Left ventricle myocardium inferior (tissue), 1 donor: ENCODE measurements around the gene ZNF44. TPM values are rescaled to one million over a fixed set of nuclear protein-coding genes. Genes with fewer than 3 reads are reported as not detected.

Experiments
- DNase-seq: peaks from one replicate; pipeline ENCODE4 v3.0.0-alpha.2; 2020
- H3K27ac ChIP-seq: fragments of 200-600 bp; replicated peaks from 2 replicates; pipeline ENCODE4 v1.8.0; 2021
- H3K27me3 ChIP-seq: fragments of 200-600 bp; 2 replicates; pipeline ENCODE4 v1.8.0; 2021; ENCODE audit warnings: low read depth
- H3K36me3 ChIP-seq: fragments of 200-600 bp; 2 replicates; pipeline ENCODE4 v1.8.0; 2021
- H3K4me1 ChIP-seq: fragments of 200-600 bp; 2 replicates; pipeline ENCODE4 v1.8.0; 2021
- H3K4me3 ChIP-seq: fragments of 200-600 bp; 2 replicates; pipeline ENCODE4 v1.8.0; 2021; ENCODE audit warnings: mild to moderate bottlenecking, moderate library complexity
- H3K9me3 ChIP-seq: fragments of 200-600 bp; replicated peaks from 2 replicates; pipeline ENCODE4 v1.8.0; 2021
- intact Hi-C: fragments of 100-400 bp; cut with micrococcal nuclease; formaldehyde crosslinking; loops from one replicate; pipeline ENCODE4 v1.11.0; 2022
- total RNA-seq: library from RNA; stranded (reverse); fragmentation: NEBNext Ultra II Directional; extraction: Animal tissue kit (Norgen Biotek cat#: 25700); gene quantifications from one replicate; pipeline ENCODE4 v1.2.1, GENCODE V29; 2021
- TF ChIP-seq, protein P1 (sequence below): fragments of 200-600 bp; IDR thresholded peaks from 2 replicates; pipeline ENCODE4 v1.8.0; 2021; ENCODE audit warnings: antibody characterized with exemption, mild to moderate bottlenecking, borderline replicate concordance
- donor health status: DM: no; HTN: yes; CAD: no; lungs with severe emphysema.

ZNF44 gene
- total RNA-seq, 1 donor from 2014 or later = 7.8 TPM

DNA sequence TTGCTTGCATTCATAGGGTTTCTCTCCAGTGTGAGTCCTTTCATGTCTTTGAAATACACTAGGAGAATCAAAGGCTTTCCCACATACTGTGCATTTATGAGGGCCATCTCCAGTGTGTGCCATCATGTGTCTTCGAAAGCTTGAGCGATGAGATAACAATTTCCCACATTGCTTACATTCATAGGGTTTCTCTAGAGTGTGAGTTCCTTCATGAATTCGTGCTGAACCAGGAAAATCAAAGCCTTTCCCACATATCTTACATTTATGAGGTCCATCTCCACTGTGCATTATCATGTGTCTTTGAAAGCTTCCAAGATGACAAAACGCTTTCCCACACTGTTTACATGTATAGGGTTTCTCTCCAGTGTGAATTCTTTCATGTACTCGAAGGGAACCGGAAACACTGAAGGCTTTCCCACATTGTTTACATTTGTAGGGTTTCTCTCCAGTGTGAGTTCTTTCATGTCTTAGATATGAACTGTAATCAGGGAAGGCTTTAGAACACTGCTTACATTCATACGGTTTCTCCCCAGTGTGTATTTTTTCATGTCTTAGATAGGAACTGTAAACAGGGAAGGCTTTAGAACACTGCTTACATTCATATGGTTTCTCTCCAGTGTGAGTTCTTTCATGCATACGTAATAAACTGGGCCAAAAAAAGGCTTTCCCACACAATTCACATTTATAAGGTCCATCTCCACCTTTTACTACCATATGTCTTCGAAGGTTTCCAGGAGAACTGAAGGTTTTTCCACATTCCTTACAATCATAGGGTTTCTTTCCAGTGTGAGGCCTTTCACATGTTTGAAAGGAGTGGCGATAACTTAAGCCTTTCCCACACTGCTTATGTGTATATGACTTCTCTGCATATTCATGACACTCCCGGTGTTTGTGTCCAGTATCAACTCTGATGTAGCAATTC, 21.4 kb downstream of the ZNF44 start:
- Histone ChIP-seq H3K9me3 (peaks cover 100% of the 10 kb centered on the region), H3K27ac (no peak overlapping the region), H3K4me3 (no peak overlapping the region), H3K27me3 (no peaks in the 10 kb centered on the region), H3K4me1 (peaks cover 1% of the 10 kb centered on the region), H3K36me3 (peaks cover 96% of the 10 kb centered on the region)
- TF ChIP-seq, protein P1, sequence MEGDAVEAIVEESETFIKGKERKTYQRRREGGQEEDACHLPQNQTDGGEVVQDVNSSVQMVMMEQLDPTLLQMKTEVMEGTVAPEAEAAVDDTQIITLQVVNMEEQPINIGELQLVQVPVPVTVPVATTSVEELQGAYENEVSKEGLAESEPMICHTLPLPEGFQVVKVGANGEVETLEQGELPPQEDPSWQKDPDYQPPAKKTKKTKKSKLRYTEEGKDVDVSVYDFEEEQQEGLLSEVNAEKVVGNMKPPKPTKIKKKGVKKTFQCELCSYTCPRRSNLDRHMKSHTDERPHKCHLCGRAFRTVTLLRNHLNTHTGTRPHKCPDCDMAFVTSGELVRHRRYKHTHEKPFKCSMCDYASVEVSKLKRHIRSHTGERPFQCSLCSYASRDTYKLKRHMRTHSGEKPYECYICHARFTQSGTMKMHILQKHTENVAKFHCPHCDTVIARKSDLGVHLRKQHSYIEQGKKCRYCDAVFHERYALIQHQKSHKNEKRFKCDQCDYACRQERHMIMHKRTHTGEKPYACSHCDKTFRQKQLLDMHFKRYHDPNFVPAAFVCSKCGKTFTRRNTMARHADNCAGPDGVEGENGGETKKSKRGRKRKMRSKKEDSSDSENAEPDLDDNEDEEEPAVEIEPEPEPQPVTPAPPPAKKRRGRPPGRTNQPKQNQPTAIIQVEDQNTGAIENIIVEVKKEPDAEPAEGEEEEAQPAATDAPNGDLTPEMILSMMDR = no peak
- intact Hi-C loops = no loop called here
- no peak for DNase-seq

DNA sequence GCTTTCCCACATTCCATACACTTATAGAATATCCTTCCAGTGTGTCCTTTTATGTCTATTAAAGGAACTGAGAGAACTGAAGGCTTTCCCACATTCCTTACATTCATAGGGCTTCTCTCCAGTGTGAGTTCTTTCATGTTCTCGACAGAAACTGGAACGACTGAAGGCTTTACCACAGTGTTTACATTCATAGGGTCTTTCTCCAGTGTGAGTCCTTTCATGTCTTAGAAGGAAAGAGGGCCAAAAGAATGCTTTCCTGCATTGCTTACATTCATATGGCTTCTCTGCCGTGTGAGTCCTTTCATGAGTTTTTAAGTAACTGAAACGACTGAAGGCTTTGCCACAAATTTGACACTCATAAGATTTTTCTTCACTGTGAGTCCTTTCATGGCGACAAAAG, 22.3 kb downstream of the ZNF44 start:
- Histone ChIP-seq H3K36me3 (peaks cover 87% of the 10 kb centered on the region), H3K4me3 (no peak overlapping the region), H3K9me3 (peaks cover 98% of the 10 kb centered on the region)

GRCh38 chr19:12270854-12271253, 23.8 kb downstream of the ZNF44 start:
- Histone ChIP-seq H3K27ac (no peak overlapping the region), H3K36me3 (peaks cover 75% of the 10 kb centered on the region), H3K27me3 (no peaks in the 10 kb centered on the region), H3K4me1 (no peaks in the 10 kb centered on the region), H3K9me3 (peaks cover 96% of the 10 kb centered on the region), H3K4me3 (no peak overlapping the region)
- TF ChIP-seq, protein P1 = no peak
- DNase-seq = no peak
- intact Hi-C loops = no loop called here

More for the DNA sequence above, 22.3 kb downstream of the ZNF44 start:
- H3K27me3 ChIP-seq = no peaks in the 10 kb centered on the region
- TF ChIP-seq, protein P1 = no peak
- no peak for DNase-seq
- H3K27ac ChIP-seq = no peak overlapping the region
- H3K4me1 ChIP-seq = no peaks in the 10 kb centered on the region
- intact Hi-C loops = no loop called here

DNA sequence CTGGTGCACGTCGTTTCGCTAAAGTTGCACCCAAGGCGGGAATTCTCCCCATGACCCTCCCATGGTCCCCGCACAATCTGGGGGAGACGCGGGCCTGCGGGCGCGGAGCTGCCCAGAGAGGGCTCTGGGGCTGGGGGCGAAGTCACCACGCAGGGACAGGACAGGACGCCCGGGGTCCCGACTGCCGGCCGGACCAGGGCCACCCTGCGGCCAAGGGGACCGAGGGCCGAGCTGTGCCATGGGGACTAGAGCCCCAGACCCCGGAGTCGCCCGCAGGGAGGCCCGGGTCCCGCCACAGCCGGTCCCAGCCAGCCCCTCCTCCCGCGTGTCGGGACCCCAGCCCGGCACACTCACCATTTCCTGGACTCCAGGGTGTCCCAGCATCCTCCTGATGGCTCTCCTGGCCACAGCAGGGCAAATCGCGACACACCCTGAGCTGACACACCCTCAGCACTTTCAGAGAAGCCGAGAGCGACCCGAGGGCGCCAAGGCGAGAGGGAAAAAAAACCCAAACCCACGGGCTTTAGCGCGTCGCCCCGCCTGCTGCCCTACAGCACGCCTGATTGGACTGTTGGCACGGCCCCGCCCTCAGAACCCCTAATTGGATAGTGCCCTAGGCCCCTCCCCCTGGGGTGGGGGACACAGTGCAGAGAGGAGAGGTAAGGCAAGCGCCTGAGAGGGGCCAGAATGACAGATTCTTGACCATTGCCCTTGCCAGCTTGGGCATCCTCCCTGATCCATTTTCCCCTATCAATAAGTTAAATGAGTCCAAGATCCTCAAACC, 28.6 kb downstream of the ZNF44 start:
- TF ChIP-seq, protein P1 = no peak
- Histone ChIP-seq H3K27ac (no peak overlapping the region), H3K27me3 (no peaks in the 10 kb centered on the region), H3K9me3 (peaks cover 95% of the 10 kb centered on the region), H3K36me3 (peaks cover 28% of the 10 kb centered on the region), H3K4me3 (no peak overlapping the region), H3K4me1 (no peaks in the 10 kb centered on the region)
- DNase-seq = no peak
- intact Hi-C loops = no loop called here

DNA sequence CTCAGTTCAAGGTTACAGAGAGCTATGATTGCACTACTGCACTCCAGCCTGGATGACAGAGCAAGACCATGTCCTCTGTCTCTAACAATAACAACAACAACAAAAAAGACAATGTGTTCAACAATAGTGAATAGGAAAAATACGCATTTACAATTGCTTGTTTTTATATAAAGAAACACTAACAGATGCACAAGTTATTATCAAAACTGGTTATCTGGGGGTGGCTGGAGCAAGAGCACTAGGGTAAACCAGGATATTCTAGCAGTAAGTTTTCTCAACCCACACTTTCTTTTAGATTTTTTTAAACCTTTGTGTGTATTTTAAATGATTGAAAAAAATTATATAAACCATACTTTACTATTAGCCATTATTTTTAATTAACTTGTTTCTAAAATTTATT, 33.1 kb downstream of the ZNF44 start:
- TF ChIP-seq, protein P1 = no peak
- H3K27ac ChIP-seq = no peak overlapping the region
- H3K4me1 ChIP-seq = no peaks in the 10 kb centered on the region
- H3K27me3 ChIP-seq = no peaks in the 10 kb centered on the region
- no peaks in the 10 kb centered on the region for H3K36me3 ChIP-seq
- intact Hi-C loops = no loop called here
- DNase-seq = no peak
- no peak overlapping the region for H3K4me3 ChIP-seq
- peaks cover 69% of the 10 kb centered on the region for H3K9me3 ChIP-seq
